ENCODE data around the gene STRN.

The STRN gene

DNA sequence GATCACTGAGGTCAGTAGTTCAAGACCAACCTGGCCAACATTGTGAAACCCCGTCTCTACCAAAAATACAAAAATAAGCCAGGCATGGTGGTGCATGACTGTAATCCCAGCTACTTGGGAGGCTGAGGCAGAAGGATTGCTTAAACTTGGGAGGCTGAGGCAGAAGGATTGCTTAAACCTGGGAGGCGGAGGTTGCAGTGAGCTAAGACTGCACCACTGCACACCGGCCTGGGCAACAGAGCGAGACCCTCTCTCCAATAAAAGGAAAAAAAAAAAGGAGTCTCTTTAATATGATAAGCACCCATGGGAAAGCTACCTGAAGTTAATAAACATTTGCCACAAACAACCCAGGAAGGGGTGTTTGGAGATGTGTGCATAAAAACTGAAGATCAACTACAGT is 2.6 kb downstream of the STRN start:
- DNase-seq (ENCODE audit: low read depth): no peak
- TF ChIP-seq, protein P1, sequence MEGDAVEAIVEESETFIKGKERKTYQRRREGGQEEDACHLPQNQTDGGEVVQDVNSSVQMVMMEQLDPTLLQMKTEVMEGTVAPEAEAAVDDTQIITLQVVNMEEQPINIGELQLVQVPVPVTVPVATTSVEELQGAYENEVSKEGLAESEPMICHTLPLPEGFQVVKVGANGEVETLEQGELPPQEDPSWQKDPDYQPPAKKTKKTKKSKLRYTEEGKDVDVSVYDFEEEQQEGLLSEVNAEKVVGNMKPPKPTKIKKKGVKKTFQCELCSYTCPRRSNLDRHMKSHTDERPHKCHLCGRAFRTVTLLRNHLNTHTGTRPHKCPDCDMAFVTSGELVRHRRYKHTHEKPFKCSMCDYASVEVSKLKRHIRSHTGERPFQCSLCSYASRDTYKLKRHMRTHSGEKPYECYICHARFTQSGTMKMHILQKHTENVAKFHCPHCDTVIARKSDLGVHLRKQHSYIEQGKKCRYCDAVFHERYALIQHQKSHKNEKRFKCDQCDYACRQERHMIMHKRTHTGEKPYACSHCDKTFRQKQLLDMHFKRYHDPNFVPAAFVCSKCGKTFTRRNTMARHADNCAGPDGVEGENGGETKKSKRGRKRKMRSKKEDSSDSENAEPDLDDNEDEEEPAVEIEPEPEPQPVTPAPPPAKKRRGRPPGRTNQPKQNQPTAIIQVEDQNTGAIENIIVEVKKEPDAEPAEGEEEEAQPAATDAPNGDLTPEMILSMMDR (IDR thresholded peaks at IDR 0.05; ENCODE audit: low read length, missing control alignments): no peak
- H3K4me3 ChIP-seq (replicated peaks; ENCODE audit: low read depth, low read length): no peak overlapping the region

DNA sequence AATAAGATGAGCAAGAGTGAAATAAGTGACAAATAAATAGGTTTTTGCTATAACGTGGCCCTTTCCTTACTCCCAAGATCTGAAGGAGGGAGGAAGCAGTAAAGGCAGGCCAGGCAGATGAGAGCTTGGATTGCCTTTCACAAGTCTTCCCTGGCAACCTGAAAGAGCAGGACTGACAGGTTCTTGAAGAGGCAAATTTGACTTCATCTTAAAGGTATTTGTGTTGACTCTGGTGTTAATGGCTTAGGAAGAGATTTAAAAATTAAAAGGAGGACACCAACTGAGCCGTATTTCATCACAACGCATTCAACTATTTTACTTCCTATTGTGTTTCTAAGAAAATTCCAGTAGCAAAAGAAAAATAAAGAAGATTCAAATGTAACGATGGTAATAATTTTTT is 3.2 kb downstream of the STRN start:
- TF ChIP-seq, protein P1 (IDR thresholded peaks at IDR 0.05; ENCODE audit: low read length, missing control alignments): no peak
- no peak for DNase-seq (ENCODE audit: low read depth)

DNA sequence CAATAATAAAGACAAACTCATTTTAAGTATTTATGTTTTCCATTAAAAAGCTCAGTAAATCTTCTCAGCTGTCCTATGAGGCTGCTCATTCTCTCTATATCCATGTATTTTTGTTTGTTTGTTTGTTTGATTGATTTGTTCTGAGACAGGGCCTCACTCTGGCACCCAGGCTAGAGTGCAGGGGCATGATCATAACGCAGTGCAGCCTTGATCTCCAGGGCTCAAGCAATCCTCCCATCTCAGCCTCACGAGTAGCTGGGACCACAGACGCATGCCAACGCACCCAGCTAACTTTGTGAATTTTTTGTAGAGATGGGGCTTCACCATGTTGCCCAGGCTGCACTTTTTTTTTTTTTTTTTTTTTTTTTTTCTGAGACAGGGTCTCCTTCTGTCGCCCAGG is 5.6 kb downstream of the STRN start:
- TF ChIP-seq, protein P1 (IDR thresholded peaks at IDR 0.05; ENCODE audit: low read length, missing control alignments): no peak
- no peak overlapping the region for H3K4me3 ChIP-seq (replicated peaks; ENCODE audit: low read depth, low read length)
- DNase-seq (ENCODE audit: low read depth): no peak

More for the DNA sequence above, 3.2 kb downstream of the STRN start:
- H3K4me3 ChIP-seq (replicated peaks; ENCODE audit: low read depth, low read length): no peak overlapping the region

DNA sequence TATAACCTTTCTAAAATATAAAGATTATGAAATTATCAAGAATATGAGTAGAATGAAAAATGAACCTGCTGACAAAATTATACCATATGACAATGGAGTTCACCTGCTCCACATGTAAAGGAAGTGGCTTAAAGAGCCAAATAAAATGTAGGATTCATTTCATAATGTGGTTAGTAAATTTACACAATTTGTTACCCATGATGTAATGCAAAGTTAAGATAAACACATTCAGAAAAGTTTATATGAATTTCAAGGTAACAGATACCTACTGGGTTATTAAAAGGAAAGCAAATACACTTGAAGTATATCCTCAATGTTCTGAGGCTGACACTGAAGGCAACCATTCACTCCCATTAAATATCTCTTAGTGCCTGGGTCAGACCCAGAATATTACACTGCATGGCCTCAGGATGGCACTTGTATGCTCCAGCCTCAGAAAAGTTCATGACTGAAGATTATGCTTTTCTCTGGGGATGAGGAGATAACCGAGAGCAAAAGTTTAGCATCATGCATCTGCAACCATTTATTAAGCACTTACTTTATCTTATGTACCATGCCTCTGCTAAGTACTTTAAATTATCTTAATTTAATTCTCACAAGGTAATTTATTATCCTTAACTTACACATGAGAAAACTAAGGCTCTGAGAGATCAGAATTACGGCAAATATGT is 6.2 kb downstream of the STRN start:
- DNase-seq (ENCODE audit: low read depth): no peak
- no peak overlapping the region for H3K4me3 ChIP-seq (replicated peaks; ENCODE audit: low read depth, low read length)
- TF ChIP-seq, protein P1 (IDR thresholded peaks at IDR 0.05; ENCODE audit: low read length, missing control alignments): no peak

DNA sequence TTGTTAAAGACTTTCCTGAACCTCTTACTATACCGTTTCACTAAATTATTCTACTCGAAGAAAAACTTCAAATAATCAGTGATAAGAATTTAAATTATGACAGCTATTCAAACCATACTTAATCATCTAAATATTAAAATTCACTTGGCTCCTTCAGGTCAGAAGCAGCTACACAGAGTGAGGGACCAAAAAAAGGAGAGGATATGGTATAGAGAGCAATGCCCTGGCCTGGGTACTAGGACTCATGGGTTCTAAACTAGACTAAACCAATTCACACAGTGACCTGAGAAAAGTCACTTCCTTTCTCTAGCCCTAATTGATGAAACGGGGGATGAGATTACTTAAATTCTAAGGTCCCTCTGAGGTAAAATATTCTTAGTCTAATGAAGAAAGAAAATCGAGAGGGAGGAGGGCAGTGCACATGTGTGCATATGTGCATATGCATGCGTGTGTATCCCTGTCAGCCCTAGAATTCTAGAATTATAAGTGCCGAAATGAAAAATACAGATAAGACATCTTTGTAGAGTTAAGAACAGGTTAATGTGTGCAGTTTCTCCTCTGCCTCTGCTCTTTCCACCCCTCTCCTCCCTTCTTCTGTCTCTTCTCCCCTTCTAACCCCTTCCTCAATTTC is 11.2 kb downstream of the STRN start:
- TF ChIP-seq, protein P1 (IDR thresholded peaks at IDR 0.05; ENCODE audit: low read length, missing control alignments): no peak
- no peak for DNase-seq (ENCODE audit: low read depth)
- H3K4me3 ChIP-seq (replicated peaks; ENCODE audit: low read depth, low read length): no peak overlapping the region

GRCh38 chr2:36952748-36953197 is 13.6 kb downstream of the STRN start:
- no peak for DNase-seq (ENCODE audit: low read depth)
- TF ChIP-seq, protein P1 (IDR thresholded peaks at IDR 0.05; ENCODE audit: low read length, missing control alignments): no peak
- H3K4me3 ChIP-seq (replicated peaks; ENCODE audit: low read depth, low read length): no peak overlapping the region
